CD4-positive, alpha-beta T cell (primary cell): ENCODE data around the gene KCTD21. TPM values are rescaled to one million over a fixed set of nuclear protein-coding genes. Genes with fewer than 3 reads are reported as not detected.

Source experiments
- ATAC-seq: fragments of 200-7000 bp; cut with Tn5 transposase; one replicate; pipeline ENCODE4 v1.10.0; 2022; ENCODE audit warnings: mild to moderate bottlenecking; ENCODE audit not compliant: poor library complexity
- CTCF ChIA-PET: fragments of 350-600 bp; sonication (Branson Sonifier 250); formaldehyde crosslinking; loops from one replicate; lab custom pipeline; 2021; ENCODE audit warnings: antibody characterized with exemption, inconsistent platforms; lab: Charles Lee
- POLR2A ChIA-PET: fragments of 350-600 bp; sonication (Branson Sonifier 250); formaldehyde crosslinking; loops from one replicate; lab custom pipeline; 2021; ENCODE audit warnings: antibody characterized with exemption, inconsistent platforms; lab: Charles Lee
- DNase-seq, 14 experiments: peaks; one replicate each; pipeline ENCODE4 v3.0.0-alpha.2; 2013 to 2020; ENCODE audit warnings: mixed read lengths in 2 of 14
- H3K27ac ChIP-seq, 2 donors: one replicate each; pipeline versions ENCODE4 v1.5.1 to v1.7.0; 2013; ENCODE audit warnings: low read length in 2 of 2, low read depth in 1 of 2, mild to moderate bottlenecking in 1 of 2
- H3K27me3 ChIP-seq, 2 experiments: 1 replicate in 1 of 2; 2 replicates in 1 of 2; pipeline versions ENCODE4 v1.6.1 to v1.7.0; 2013; ENCODE audit warnings: low read length in 2 of 2, control low read depth in 1 of 2, mild to moderate bottlenecking in 1 of 2, moderate library complexity in 1 of 2; ENCODE audit not compliant: insufficient read depth in 2 of 2, control insufficient read depth in 1 of 2
- H3K36me3 ChIP-seq: one replicate; pipeline ENCODE4 v1.6.1; 2013; ENCODE audit warnings: low read length, control low read depth; ENCODE audit not compliant: insufficient read depth
- H3K4me1 ChIP-seq: one replicate; pipeline ENCODE4 v1.6.1; 2013; ENCODE audit warnings: low read length, control low read depth; ENCODE audit not compliant: insufficient read depth
- H3K4me3 ChIP-seq: one replicate; pipeline ENCODE4 v1.5.1; 2013; ENCODE audit warnings: mild to moderate bottlenecking, low read length, moderate library complexity
- H3K9me3 ChIP-seq, 2 experiments: 1 replicate in 1 of 2; 2 replicates in 1 of 2; pipeline versions ENCODE4 v1.6.1 to v1.7.0; 2013; ENCODE audit warnings: low read length in 2 of 2, mild to moderate bottlenecking in 2 of 2, control low read depth in 1 of 2, moderate library complexity in 1 of 2; ENCODE audit not compliant: control insufficient read depth in 1 of 2, insufficient read depth in 1 of 2
- H3K27ac Mint-ChIP-seq: one replicate; pipeline ENCODE4 v1.8.0; 2020; ENCODE audit warnings: mixed read lengths
- H3K27me3 Mint-ChIP-seq: one replicate; pipeline ENCODE4 v1.8.0; 2021; ENCODE audit warnings: mixed read lengths
- H3K36me3 Mint-ChIP-seq: one replicate; pipeline ENCODE4 v1.8.0; 2021; ENCODE audit warnings: low read depth, mixed read lengths
- H3K4me1 Mint-ChIP-seq: one replicate; pipeline ENCODE4 v1.8.0; 2021; ENCODE audit warnings: low read depth, mixed read lengths
- H3K4me3 Mint-ChIP-seq: one replicate; pipeline ENCODE4 v1.8.0; 2020; ENCODE audit warnings: mild to moderate bottlenecking, mixed read lengths
- H3K9me3 Mint-ChIP-seq: one replicate; pipeline ENCODE4 v1.8.0; 2020; ENCODE audit warnings: mixed read lengths
- intact Hi-C, 2 experiments: fragments of 100-400 bp; cut with DNase I in 1 of 2; cut with micrococcal nuclease in 1 of 2; formaldehyde crosslinking; loops; one replicate each; pipeline versions ENCODE4 v1.15.1 to v1.9.0; 2023 to 2025; cut with DNase I, micrococcal nuclease
- total RNA-seq, 174 experiments: library from RNA in 2 of 174; stranded (reverse) in 2 of 174; gene quantifications; one replicate each; pipeline ENCODE4 v1.2.3 and lab custom pipeline; 2021 to 2026
- TF ChIP-seq, protein P1 (sequence below): fragments of 200-600 bp; IDR thresholded peaks from one replicate; pipeline ENCODE4 v1.8.0; 2022; ENCODE audit warnings: antibody characterized with exemption, mild to moderate bottlenecking

Gene KCTD21
- total RNA-seq, 2 experiments from 2014 or later, result 3.5 to 6.5 TPM

DNA sequence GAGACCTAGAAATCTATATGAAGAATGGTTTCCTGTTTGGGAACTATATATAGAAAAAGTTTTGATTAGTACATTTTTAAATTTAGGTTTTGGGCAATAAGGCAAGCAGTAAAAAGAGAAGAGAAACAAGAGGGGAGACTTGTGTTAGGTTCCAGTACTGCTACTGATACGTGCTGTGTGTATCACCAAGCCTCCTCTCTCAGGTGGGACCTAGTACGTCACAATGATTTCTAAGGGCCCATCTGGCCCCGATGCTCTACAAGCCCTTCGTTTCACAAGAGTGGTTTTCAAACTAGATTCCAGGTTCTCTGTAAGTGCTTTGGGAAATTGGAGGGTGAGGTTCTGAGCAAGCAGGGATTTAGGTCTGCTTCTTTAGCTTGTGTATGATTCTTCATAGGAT lies 39.5 kb upstream of the KCTD21 start:
- DNase-seq, result no peak
- POLR2A ChIA-PET, result no interaction called here
- H3K27me3 ChIP-seq, result no peaks in the 10 kb centered on the region
- H3K4me3 ChIP-seq, result no peak overlapping the region
- H3K9me3 ChIP-seq, result no peaks in the 10 kb centered on the region
- Mint-ChIP-seq H3K27me3 (no peaks in the 10 kb centered on the region), H3K27ac (no peak overlapping the region), H3K36me3 (no peaks in the 10 kb centered on the region), H3K4me3 (no peak overlapping the region), H3K4me1 (peaks cover 15% of the 10 kb centered on the region), H3K9me3 (no peaks in the 10 kb centered on the region)
- TF ChIP-seq, protein P1, sequence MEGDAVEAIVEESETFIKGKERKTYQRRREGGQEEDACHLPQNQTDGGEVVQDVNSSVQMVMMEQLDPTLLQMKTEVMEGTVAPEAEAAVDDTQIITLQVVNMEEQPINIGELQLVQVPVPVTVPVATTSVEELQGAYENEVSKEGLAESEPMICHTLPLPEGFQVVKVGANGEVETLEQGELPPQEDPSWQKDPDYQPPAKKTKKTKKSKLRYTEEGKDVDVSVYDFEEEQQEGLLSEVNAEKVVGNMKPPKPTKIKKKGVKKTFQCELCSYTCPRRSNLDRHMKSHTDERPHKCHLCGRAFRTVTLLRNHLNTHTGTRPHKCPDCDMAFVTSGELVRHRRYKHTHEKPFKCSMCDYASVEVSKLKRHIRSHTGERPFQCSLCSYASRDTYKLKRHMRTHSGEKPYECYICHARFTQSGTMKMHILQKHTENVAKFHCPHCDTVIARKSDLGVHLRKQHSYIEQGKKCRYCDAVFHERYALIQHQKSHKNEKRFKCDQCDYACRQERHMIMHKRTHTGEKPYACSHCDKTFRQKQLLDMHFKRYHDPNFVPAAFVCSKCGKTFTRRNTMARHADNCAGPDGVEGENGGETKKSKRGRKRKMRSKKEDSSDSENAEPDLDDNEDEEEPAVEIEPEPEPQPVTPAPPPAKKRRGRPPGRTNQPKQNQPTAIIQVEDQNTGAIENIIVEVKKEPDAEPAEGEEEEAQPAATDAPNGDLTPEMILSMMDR, result no peak
- intact Hi-C loops, result loop anchor here in 1 of 2 experiments (2.0 kb wide), 1 partner anchor 337 kb away; no protein-coding TSS in a partner anchor
- CTCF ChIA-PET, result interaction anchor here (0.6 to 1.6 kb wide), 10 partner anchors 9 to 666 kb away, joined by 3 to 6 read pairs (median 4); no protein-coding TSS in a partner anchor
- no peak for ATAC-seq
- H3K27ac ChIP-seq, result no peak overlapping the region
- H3K4me1 ChIP-seq, result peaks cover 3% of the 10 kb centered on the region
- peaks cover 3% of the 10 kb centered on the region for H3K36me3 ChIP-seq

DNA sequence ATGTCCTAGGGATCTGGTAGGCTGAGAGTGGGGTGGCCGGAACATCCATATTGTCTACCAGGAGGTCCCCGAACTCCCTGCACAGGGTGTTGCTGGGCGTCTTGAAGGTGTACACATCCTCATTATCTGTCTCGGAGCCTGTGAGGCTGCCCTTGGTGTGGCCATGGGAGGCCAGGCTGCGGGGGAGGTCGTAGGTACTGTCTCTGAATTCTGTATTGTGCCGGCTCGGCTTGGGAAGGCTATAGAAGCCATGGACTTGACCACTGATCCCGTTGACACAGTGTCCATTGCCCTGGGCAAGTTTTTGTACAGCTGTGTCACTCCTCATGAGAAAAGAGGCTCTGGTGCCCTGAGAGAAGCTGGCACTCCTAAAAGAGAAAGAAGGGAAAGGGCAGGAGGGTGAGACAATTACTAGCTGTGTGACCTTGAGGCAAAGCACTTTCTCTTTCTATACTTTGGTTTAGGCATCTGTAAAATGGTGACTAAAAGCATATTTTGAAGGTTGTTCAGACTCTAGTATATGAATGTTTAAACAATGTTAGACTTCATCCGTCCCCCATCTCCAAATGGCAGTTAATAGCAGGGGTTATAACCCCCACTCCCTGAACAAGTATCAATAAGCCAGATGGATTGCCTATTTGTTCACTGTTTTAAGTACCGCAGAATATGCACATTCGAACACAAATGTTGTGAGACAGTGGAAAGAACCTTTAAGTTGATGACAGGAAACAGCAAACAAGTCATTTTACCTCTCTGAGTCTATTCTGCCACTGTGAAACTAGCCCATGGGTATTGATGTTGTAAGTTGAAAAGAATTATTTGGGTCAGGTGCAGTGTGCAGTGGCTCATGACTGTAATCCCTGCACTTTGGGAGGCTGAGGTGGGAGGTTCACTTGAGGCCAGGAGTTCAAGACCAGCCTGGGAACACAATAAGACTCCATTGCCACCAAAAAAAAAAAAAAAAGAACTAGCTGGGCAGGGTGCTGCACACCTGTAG lies 38.6 kb upstream of the KCTD21 start:
- Mint-ChIP-seq H3K9me3 (no peaks in the 10 kb centered on the region), H3K27ac (no peak overlapping the region), H3K4me3 (no peak overlapping the region), H3K27me3 (no peaks in the 10 kb centered on the region), H3K4me1 (peaks cover 15% of the 10 kb centered on the region), H3K36me3 (no peaks in the 10 kb centered on the region)
- Histone ChIP-seq H3K27me3 (no peaks in the 10 kb centered on the region), H3K36me3 (peaks cover 3% of the 10 kb centered on the region), H3K4me1 (peaks cover 3% of the 10 kb centered on the region), H3K9me3 (no peaks in the 10 kb centered on the region), H3K27ac (no peak overlapping the region), H3K4me3 (no peak overlapping the region)
- ChIA-PET POLR2A (no interaction called here), CTCF (interaction anchor here (0.6 to 1.6 kb wide), 3 partner anchors 12 to 665 kb away, joined by 3 to 5 read pairs (median 4); no protein-coding TSS in a partner anchor)
- TF ChIP-seq, protein P1, result no peak
- ATAC-seq (no peak), DNase-seq (no peak)
- intact Hi-C loops, result loop anchor here in 1 of 2 experiments (2.0 kb wide), 1 partner anchor 338 kb away; no protein-coding TSS in a partner anchor

DNA sequence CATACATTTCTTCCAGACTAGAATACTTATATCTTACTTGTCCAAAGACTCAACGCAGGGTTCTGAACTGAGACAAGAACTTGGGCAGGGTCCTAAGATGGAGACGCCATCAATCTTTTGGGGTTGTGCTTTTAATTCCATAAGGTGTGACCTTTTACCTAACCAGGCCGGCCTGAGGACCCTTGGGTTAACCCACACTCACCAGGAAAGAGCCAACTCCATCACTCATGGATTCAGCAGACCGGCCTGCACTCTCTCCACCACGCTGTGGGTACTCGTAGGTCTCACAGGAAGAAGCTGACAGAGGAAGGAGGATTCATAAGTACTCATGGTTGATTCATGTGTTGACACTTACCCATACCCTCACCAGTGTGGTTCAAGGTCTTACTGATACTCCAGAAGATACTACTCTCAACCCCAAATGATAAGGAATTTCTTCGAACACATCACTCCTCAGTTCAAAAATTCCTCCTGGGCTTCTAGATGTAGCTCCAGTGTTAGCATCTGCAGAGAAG lies 36.5 kb upstream of the KCTD21 start:
- CTCF ChIA-PET, result no interaction called here
- no peak overlapping the region for H3K27ac ChIP-seq

More for the DNA sequence above, 36.5 kb upstream of the KCTD21 start:
- Mint-ChIP-seq H3K4me1 (peaks cover 9% of the 10 kb centered on the region), H3K27me3 (no peaks in the 10 kb centered on the region), H3K9me3 (no peaks in the 10 kb centered on the region), H3K36me3 (no peaks in the 10 kb centered on the region), H3K27ac (no peak overlapping the region), H3K4me3 (no peak overlapping the region)
- ATAC-seq, result no peak
- H3K9me3 ChIP-seq, result no peaks in the 10 kb centered on the region
- H3K4me3 ChIP-seq, result no peak overlapping the region
- TF ChIP-seq, protein P1, result no peak
- POLR2A ChIA-PET, result no interaction called here
- no peak for DNase-seq
- peaks cover 9% of the 10 kb centered on the region for H3K36me3 ChIP-seq
- no peaks in the 10 kb centered on the region for H3K27me3 ChIP-seq
- peaks cover 3% of the 10 kb centered on the region for H3K4me1 ChIP-seq
- intact Hi-C loops, result no loop called here
